MM.1S (cell line): ENCODE results near the gene POLR1F.

Experiments used
- DNase-seq: peaks from one replicate; pipeline ENCODE4 v3.0.0-alpha.2; 2015
- H2AFZ ChIP-seq: fragments of 300-600 bp; sonication (generic); 2 replicates; pipeline ENCODE4 v1.6.0; 2016; ENCODE audit warnings: antibody characterized with exemption, low read length
- H3F3A ChIP-seq: fragments of 300-600 bp; sonication (generic); 2 replicates; pipeline ENCODE4 v1.6.1; 2016; ENCODE audit warnings: mild to moderate bottlenecking, antibody characterized with exemption, low read length, moderate library complexity, mixed read lengths; ENCODE audit not compliant: insufficient read depth
- H3K27ac ChIP-seq: fragments of 300-600 bp; sonication (generic); 2 replicates; pipeline ENCODE4 v1.5.1; 2016; ENCODE audit warnings: mild to moderate bottlenecking, low read length
- H3K27me3 ChIP-seq: fragments of 300-600 bp; sonication (generic); replicated peaks from 2 replicates; pipeline ENCODE4 v1.6.0; 2016; ENCODE audit warnings: low read length; ENCODE audit not compliant: insufficient read depth
- H3K36me3 ChIP-seq: fragments of 300-600 bp; sonication (generic); replicated peaks from 2 replicates; pipeline ENCODE4 v1.6.1; 2016; ENCODE audit warnings: mild to moderate bottlenecking, low read length, mixed read lengths; ENCODE audit not compliant: insufficient read depth
- H3K4me1 ChIP-seq: fragments of 300-600 bp; sonication (generic); 2 replicates; pipeline ENCODE4 v1.6.1; 2016; ENCODE audit warnings: low read length, mixed read lengths
- H3K4me2 ChIP-seq: fragments of 300-600 bp; sonication (generic); 2 replicates; pipeline ENCODE4 v1.6.0; 2016; ENCODE audit warnings: low read depth, low read length
- H3K4me3 ChIP-seq: fragments of 300-600 bp; sonication (generic); 2 replicates; pipeline ENCODE4 v1.5.1; 2016; ENCODE audit warnings: low read length, mixed read lengths
- H3K79me2 ChIP-seq: fragments of 300-600 bp; sonication (generic); 2 replicates; pipeline ENCODE4 v1.6.1; 2016; ENCODE audit warnings: mixed run types, low read length, mixed read lengths
- H3K9ac ChIP-seq: fragments of 300-600 bp; sonication (generic); 2 replicates; pipeline ENCODE4 v1.6.1; 2016; ENCODE audit warnings: low read length, mixed read lengths
- H3K9me2 ChIP-seq: fragments of 300-600 bp; sonication (generic); replicated peaks from 2 replicates; pipeline ENCODE4 v1.6.1; 2016; ENCODE audit warnings: mild to moderate bottlenecking, low read length, mixed read lengths; ENCODE audit not compliant: insufficient read depth
- H3K9me3 ChIP-seq: fragments of 300-600 bp; sonication (generic); replicated peaks from 2 replicates; pipeline ENCODE4 v1.6.1; 2016; ENCODE audit warnings: mild to moderate bottlenecking, low read length, mixed read lengths; ENCODE audit not compliant: insufficient read depth
- H4K20me1 ChIP-seq: fragments of 300-600 bp; sonication (generic); 2 replicates; pipeline ENCODE4 v1.6.1; 2016; ENCODE audit warnings: mild to moderate bottlenecking, low read length, moderate library complexity, mixed read lengths; ENCODE audit not compliant: insufficient read depth
- CTCF ChIP-seq: fragments of 300-600 bp; sonication (generic); IDR thresholded peaks from 2 replicates; pipeline ENCODE4 v1.5.1; 2016; ENCODE audit warnings: antibody characterized with exemption, low read length, mixed read lengths
- EZH2 ChIP-seq: fragments of 300-600 bp; sonication (generic); optimal IDR thresholded peaks from 2 replicates; pipeline ENCODE3; 2017; ENCODE audit warnings: low read depth, mild to moderate bottlenecking, antibody characterized with exemption, low read length, mixed read lengths
- EZH2phosphoT487 ChIP-seq: fragments of 300-600 bp; sonication (generic); IDR thresholded peaks from 2 replicates; pipeline ENCODE4 v1.6.1; 2018; ENCODE audit warnings: antibody characterized with exemption, low read length

The POLR1F gene

GRCh38 chr7:19674266-19674960, 34.4 kb downstream of the POLR1F start:
- Histone ChIP-seq H3K27ac (no peak overlapping the region), H3K4me1 (peaks cover 6% of the 10 kb centered on the region), H3K4me3 (no peak overlapping the region), H3K79me2 (no peaks in the 10 kb centered on the region), H3K36me3 (no peaks in the 10 kb centered on the region), H2AFZ (no peak overlapping the region), H3K9me2 (no peaks in the 10 kb centered on the region), H4K20me1 (no peaks in the 10 kb centered on the region), H3K9ac (no peak overlapping the region), H3K4me2 (no peak overlapping the region), H3K27me3 (no peaks in the 10 kb centered on the region), H3F3A (0 out of 2 replicates have a peak, but pooled peaks cover 2% of the 10 kb centered on the region), H3K9me3 (no peaks in the 10 kb centered on the region)
- TF ChIP-seq EZH2phosphoT487 (no peak), CTCF (no peak), EZH2 (no peak)
- DNase-seq = no peak

- Histone ChIP-seq H3K4me1 (no peaks in the 10 kb centered on the region), H2AFZ (no peak overlapping the region), H3F3A (no peaks in the 10 kb centered on the region), H3K9me3 (no peaks in the 10 kb centered on the region), H3K9me2 (no peaks in the 10 kb centered on the region), H3K4me3 (no peak overlapping the region), H3K9ac (no peak overlapping the region), H3K27ac (no peak overlapping the region), H3K4me2 (no peak overlapping the region), H3K36me3 (no peaks in the 10 kb centered on the region), H3K27me3 (no peaks in the 10 kb centered on the region), H4K20me1 (no peaks in the 10 kb centered on the region), H3K79me2 (no peaks in the 10 kb centered on the region)
- DNase-seq = no peak
- TF ChIP-seq CTCF = no peak
Measured at GRCh38 chr7:19670806-19671205, 38.0 kb downstream of the POLR1F start.

- no peak overlapping the region for H3K27ac ChIP-seq
- no peak overlapping the region for H3K9ac ChIP-seq
- no peaks in the 10 kb centered on the region for H3K9me2 ChIP-seq
- no peaks in the 10 kb centered on the region for H3K36me3 ChIP-seq
- no peaks in the 10 kb centered on the region; the same call in 1 of the 2 replicates for H3K4me1 ChIP-seq
- no peaks in the 10 kb centered on the region for H3K27me3 ChIP-seq
- H3K4me3 ChIP-seq = no peak overlapping the region
- peak; percentile 45 for DNase-seq
- no peak overlapping the region for H3K4me2 ChIP-seq
- no peaks in the 10 kb centered on the region for H3K79me2 ChIP-seq
- H3F3A ChIP-seq = no peaks in the 10 kb centered on the region
- no peaks in the 10 kb centered on the region for H3K9me3 ChIP-seq
- H4K20me1 ChIP-seq = no peaks in the 10 kb centered on the region
- H2AFZ ChIP-seq = peak overlapping the region; percentile 47
- TF ChIP-seq EZH2phosphoT487 (no peak), EZH2 (no peak), CTCF (peak; percentile 62)
Measured at GRCh38 chr7:19665399-19666008, 43.3 kb downstream of the POLR1F start.
